Ovary (tissue), 9 donors: Measurements from ENCODE around the gene RILPL1. TPM values are rescaled to one million over a fixed set of nuclear protein-coding genes. Genes with fewer than 3 reads are reported as not detected.
"Not testable (repeated sequence)": the region's sequence is repeated elsewhere in the genome, so short reads cannot be mapped to it uniquely, and the experiment has no call there.

ENCODE experiments used
- DNase-seq, 5 donors: peaks; one replicate each; pipeline ENCODE4 v3.0.0-alpha.2; 2019 to 2020
- H3K27ac ChIP-seq, 2 donors: fragments of 200-600 bp; one replicate each; pipeline versions ENCODE4 v1.5.1 to v1.8.0; 2019 to 2022
- H3K27me3 ChIP-seq: fragments of 200-600 bp; one replicate; pipeline ENCODE4 v1.8.0; 2022
- H3K36me3 ChIP-seq: fragments of 200-600 bp; sonication (generic); one replicate; pipeline ENCODE4 v1.5.1; 2019
- H3K4me1 ChIP-seq: one replicate; pipeline ENCODE4 v1.8.1; 2013; ENCODE audit warnings: mild to moderate bottlenecking, moderate library complexity; ENCODE audit not compliant: insufficient read depth
- H3K4me3 ChIP-seq: fragments of 200-600 bp; sonication (generic); one replicate; pipeline ENCODE4 v1.5.1; 2017
- H3K9me3 ChIP-seq, 2 donors: fragments of 200-600 bp in 1 of 2; sonication (generic) in 1 of 2; one replicate each; pipeline versions ENCODE4 v1.5.1 to v1.8.1; 2013 to 2019; ENCODE audit warnings: mild to moderate bottlenecking in 1 of 2, moderate library complexity in 1 of 2
- EP300 ChIP-seq: sonication (generic); formaldehyde crosslinking; IDR thresholded peaks from one replicate; pipeline ENCODE4 v1.6.1; 2017; ENCODE audit warnings: antibody characterized with exemption
- POLR2A ChIP-seq: fragments of 450-650 bp; IDR thresholded peaks from one replicate; pipeline ENCODE4 v1.6.1; 2017; ENCODE audit warnings: antibody characterized with exemption, mild to moderate bottlenecking, moderate library complexity
- WGBS, 3 donors: extraction: QIAGEN DNeasy Blood & Tissue Kit in 1 of 3; methylation state at CpG; one replicate each; pipeline versions ENCODE4 v1.1.5 to v1.1.7; 2013 to 2017; 5-methylcytosine and 5-hydroxymethylcytosine counted together
- intact Hi-C, 4 donors: fragments of 100-400 bp; cut with DNase I; formaldehyde crosslinking; loops; one replicate each; pipeline versions ENCODE4 v1.11.0 to v1.15.1; 2022 to 2023
- polyA plus RNA-seq, 2 donors: library from polyadenylated mRNA; stranded (reverse); fragments of 200-250 nt in 1 of 2; fragments of 350-450 nt in 1 of 2; fragmentation: Illumina TruSeq in 1 of 2; extraction: RNeasy Lipid Tissue Mini Kit (QIAGEN cat#74804) in 1 of 2; gene quantifications; one replicate each; pipeline ENCODE4 v1.2.3, GENCODE V29; 2013 to 2014
- total RNA-seq, 7 donors: library from RNA; depleted of rRNA in 2 of 7; stranded (reverse); fragments of >200 nt in 2 of 7; fragmentation: NEBNext Ultra II Directional in 3 of 7; extraction: Animal tissue kit (Norgen Biotek cat#: 25700) in 3 of 7; gene quantifications; one replicate each; pipeline versions ENCODE4 v1.1.0 to v1.2.4, GENCODE V29; 2016 to 2023
- TF ChIP-seq, protein P1 (sequence below), 3 donors: fragments of 450-650 bp in 2 of 3; fragments of 200-600 bp in 1 of 3; IDR thresholded peaks; one replicate each; pipeline versions ENCODE4 v1.5.1 to v1.8.0; 2016 to 2022; ENCODE audit warnings: antibody characterized with exemption in 3 of 3, mild to moderate bottlenecking in 1 of 3
- donor health status: DM: no; HTN: no; CAD: no; lungs with moderate emphysema.
- donor health status: DM: no; HTN: no; CAD: no.
- donor health status: Bipolar disorder and iron deficiency.
- donor health status: DM: yes; HTN: yes; CAD: no.
- donor health status: DM: no; HTN: no; CAD: no.
- donor health status: DM: yes; HTN: yes; CAD: no.

Gene RILPL1
- total and polyA plus RNA-seq, 9 donors: 9.8 to 25.1 (median 18.9) TPM

GRCh38 chr12:123559468-123559867 is 25.9 kb upstream of the RILPL1 start:
- 69 to 76% (median 74%) methylated on average over 3 of the region's 3 CpGs for WGBS, 3 donors
- H3K27ac ChIP-seq: no peak overlapping the region
- H3K27me3 ChIP-seq: no peaks in the 10 kb centered on the region
- no peak overlapping the region for H3K4me3 ChIP-seq
- DNase-seq: no peak
- H3K36me3 ChIP-seq: no peaks in the 10 kb centered on the region
- H3K4me1 ChIP-seq: no peaks in the 10 kb centered on the region
- TF ChIP-seq POLR2A: no peak
- TF ChIP-seq, protein P1, sequence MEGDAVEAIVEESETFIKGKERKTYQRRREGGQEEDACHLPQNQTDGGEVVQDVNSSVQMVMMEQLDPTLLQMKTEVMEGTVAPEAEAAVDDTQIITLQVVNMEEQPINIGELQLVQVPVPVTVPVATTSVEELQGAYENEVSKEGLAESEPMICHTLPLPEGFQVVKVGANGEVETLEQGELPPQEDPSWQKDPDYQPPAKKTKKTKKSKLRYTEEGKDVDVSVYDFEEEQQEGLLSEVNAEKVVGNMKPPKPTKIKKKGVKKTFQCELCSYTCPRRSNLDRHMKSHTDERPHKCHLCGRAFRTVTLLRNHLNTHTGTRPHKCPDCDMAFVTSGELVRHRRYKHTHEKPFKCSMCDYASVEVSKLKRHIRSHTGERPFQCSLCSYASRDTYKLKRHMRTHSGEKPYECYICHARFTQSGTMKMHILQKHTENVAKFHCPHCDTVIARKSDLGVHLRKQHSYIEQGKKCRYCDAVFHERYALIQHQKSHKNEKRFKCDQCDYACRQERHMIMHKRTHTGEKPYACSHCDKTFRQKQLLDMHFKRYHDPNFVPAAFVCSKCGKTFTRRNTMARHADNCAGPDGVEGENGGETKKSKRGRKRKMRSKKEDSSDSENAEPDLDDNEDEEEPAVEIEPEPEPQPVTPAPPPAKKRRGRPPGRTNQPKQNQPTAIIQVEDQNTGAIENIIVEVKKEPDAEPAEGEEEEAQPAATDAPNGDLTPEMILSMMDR (IDR thresholded peaks at IDR 0.05): no peak
- TF ChIP-seq EP300: no peak
- intact Hi-C loops: loop anchor here in 1 of 4 donors (10.0 kb wide), 1 partner anchor 325 kb away; no protein-coding TSS in a partner anchor
- no peaks in the 10 kb centered on the region for H3K9me3 ChIP-seq

GRCh38 chr12:123558487-123558886 is 25.0 kb upstream of the RILPL1 start:
- intact Hi-C loops: loop anchor here in 1 of 4 donors (10.0 kb wide), 1 partner anchor 326 kb away; no protein-coding TSS in a partner anchor
- H3K36me3 ChIP-seq, H3K4me3 ChIP-seq, DNase-seq, H3K4me1 ChIP-seq, H3K27ac ChIP-seq, H3K27me3 ChIP-seq, H3K9me3 ChIP-seq: not testable (repeated sequence)
- WGBS, 3 donors: 94 to 96% (median 94%) methylated on average over 14 of the region's 14 CpGs

GRCh38 chr12:123554843-123555242 is 21.3 kb upstream of the RILPL1 start:
- not testable (repeated sequence) for H3K4me3 ChIP-seq, H3K36me3 ChIP-seq, H3K4me1 ChIP-seq, DNase-seq, H3K9me3 ChIP-seq, H3K27me3 ChIP-seq, H3K27ac ChIP-seq
- intact Hi-C loops: loop anchor here in 1 of 4 donors (10.0 kb wide), 1 partner anchor 330 kb away; no protein-coding TSS in a partner anchor
- WGBS, 3 donors: 83 to 90% (median 88%) methylated on average over 5 of the region's 5 CpGs

DNA sequence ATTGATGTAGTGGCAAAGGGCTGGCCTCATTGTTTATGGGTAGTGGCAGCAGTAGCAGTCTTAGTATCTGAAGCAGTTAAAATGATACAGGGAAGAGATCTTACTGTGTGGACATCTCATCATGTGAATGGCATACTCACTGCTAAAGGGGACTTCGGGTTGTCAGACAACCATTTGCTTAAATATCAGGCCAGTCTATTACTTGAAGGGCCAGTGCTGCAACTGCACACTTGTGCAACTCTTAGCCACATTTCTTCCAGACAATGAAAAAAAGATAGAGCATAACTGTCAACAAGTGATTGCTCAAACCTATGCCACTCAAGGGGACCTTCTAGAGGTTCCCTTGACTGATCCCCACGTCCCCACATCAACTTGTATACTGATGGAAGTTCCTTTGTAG is 20.6 kb upstream of the RILPL1 start:
- WGBS, 3 donors: 56 to 58% (median 58%) methylated on average over 2 of the region's 2 CpGs
- DNase-seq, H3K4me3 ChIP-seq, H3K27me3 ChIP-seq, H3K27ac ChIP-seq, H3K36me3 ChIP-seq, H3K4me1 ChIP-seq, H3K9me3 ChIP-seq: not testable (repeated sequence)
- intact Hi-C loops: loop anchor here in 1 of 4 donors (10.0 kb wide), 1 partner anchor 331 kb away; no protein-coding TSS in a partner anchor

DNA sequence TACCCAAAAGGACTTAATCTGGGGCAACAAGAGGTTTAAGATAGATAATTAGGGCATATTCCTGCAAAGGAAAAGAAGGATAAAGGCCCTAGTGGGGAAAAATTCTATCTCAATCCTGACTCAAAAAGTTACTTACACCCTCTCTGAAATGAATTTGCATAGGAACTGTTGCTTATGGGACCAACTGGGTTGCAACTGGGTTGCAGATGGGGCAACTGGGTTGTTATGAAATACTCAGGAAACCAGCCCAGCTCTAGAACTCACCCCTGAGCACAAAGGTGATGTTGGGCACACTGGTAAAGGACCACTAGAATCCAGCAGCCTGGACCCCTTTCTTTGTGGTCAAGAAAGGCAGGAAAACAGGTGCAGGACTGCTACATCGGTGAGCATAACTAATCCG is 17.2 kb upstream of the RILPL1 start:
- no peak for DNase-seq
- H3K27me3 ChIP-seq: no peaks in the 10 kb centered on the region
- H3K9me3 ChIP-seq: no peaks in the 10 kb centered on the region
- WGBS, 3 donors: 79 to 96% (median 95%) methylated on average over 2 of the region's 2 CpGs
- H3K27ac ChIP-seq: no peak overlapping the region
- no peaks in the 10 kb centered on the region for H3K4me1 ChIP-seq
- intact Hi-C loops: loop anchor here in 1 of 4 donors (10.0 kb wide), 1 partner anchor 334 kb away; no protein-coding TSS in a partner anchor
- no peak overlapping the region for H3K4me3 ChIP-seq
- H3K36me3 ChIP-seq: no peaks in the 10 kb centered on the region
- TF ChIP-seq EP300: no peak
- TF ChIP-seq, protein P1 (IDR thresholded peaks at IDR 0.05): no peak
- TF ChIP-seq POLR2A: no peak

DNA sequence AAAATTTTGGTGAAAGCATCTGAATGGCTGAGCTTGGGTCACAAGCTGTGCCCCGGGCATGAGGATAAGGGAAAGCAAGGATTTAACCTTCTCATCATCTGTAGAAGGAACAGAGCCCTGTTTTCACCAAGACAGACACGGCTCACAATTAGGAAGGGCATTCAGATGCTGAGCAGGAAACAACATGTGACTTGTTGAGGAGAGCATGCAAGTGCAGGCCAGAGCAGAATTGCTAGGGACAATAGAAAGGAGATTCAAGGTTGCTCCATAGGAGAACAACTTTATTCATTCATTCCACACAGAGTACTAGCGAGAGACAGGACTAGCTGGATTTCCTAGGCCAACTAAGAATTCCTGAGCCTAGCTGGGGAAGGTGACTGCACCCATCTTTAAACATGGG is 14.6 kb upstream of the RILPL1 start:
- Histone ChIP-seq H3K27ac (no peak overlapping the region), H3K27me3 (no peaks in the 10 kb centered on the region), H3K9me3 (no peaks in the 10 kb centered on the region), H3K4me3 (no peak overlapping the region), H3K36me3 (no peaks in the 10 kb centered on the region), H3K4me1 (no peaks in the 10 kb centered on the region)
- TF ChIP-seq EP300: no peak
- TF ChIP-seq POLR2A: no peak
- TF ChIP-seq, protein P1 (IDR thresholded peaks at IDR 0.05): no peak
- WGBS, 3 donors: 48 to 63% (median 59%) methylated on average over 3 of the region's 3 CpGs
- no peak for DNase-seq
- intact Hi-C loops: no loop called here
